ENCODE measurements around the gene GTF2H3.
A peak's percentile ranks its signal among the peaks of the same experiment; 100 is the strongest.

The GTF2H3 gene

GRCh38 chr12:123655420-123655819 lies 21.8 kb downstream of the GTF2H3 start:
- no peak overlapping the region for H3K27ac ChIP-seq
- DNase-seq (ENCODE audit: low spot score) = no peak
- no peak for TF ChIP-seq CTCF (conservative IDR thresholded peaks at IDR 0.05; ENCODE audit: low read depth)
- ChIA-PET CTCF (no interaction called here), POLR2A (ENCODE audit: low non-redundant PET) (no interaction called here)

GRCh38 chr12:123656392-123656791 lies 22.8 kb downstream of the GTF2H3 start:
- H3K27ac ChIP-seq = no peak overlapping the region
- TF ChIP-seq CTCF (conservative IDR thresholded peaks at IDR 0.05; ENCODE audit: low read depth) = no peak
- DNase-seq (ENCODE audit: low spot score) = no peak
- ChIA-PET POLR2A (ENCODE audit: low non-redundant PET) (no interaction called here), CTCF (interaction anchor here (0.5 to 0.6 kb wide), 2 partner anchors 9 to 65 kb away, joined by 3 to 4 read pairs; no protein-coding TSS in a partner anchor)

GRCh38 chr12:123657211-123657610 lies 23.6 kb downstream of the GTF2H3 start:
- DNase-seq (ENCODE audit: low spot score) = no peak
- POLR2A ChIA-PET (ENCODE audit: low non-redundant PET) = no interaction called here
- CTCF ChIA-PET = interaction anchor here (0.5 to 0.6 kb wide), 2 partner anchors 8 kb away, joined by 3 to 4 read pairs; no protein-coding TSS in a partner anchor
- no peak for TF ChIP-seq CTCF (conservative IDR thresholded peaks at IDR 0.05; ENCODE audit: low read depth)
- no peak overlapping the region for H3K27ac ChIP-seq

- no peak for TF ChIP-seq CTCF (conservative IDR thresholded peaks at IDR 0.05; ENCODE audit: low read depth)
- peak; percentile 95 for DNase-seq (ENCODE audit: low spot score)
- H3K27ac ChIP-seq = no peak overlapping the region
- POLR2A ChIA-PET (ENCODE audit: low non-redundant PET) = interaction anchor here (0.6 kb wide), 1 partner anchor 52 kb away, joined by 3 read pairs; the partner anchor contains the start of gene ATP6V0A2
- CTCF ChIA-PET = interaction anchor here (1.1 to 1.3 kb wide), 2 partner anchors 9 to 21 kb away, joined by 3 to 4 read pairs; no protein-coding TSS in a partner anchor
Observed at GRCh38 chr12:123659996-123660727, 26.5 kb downstream of the GTF2H3 start.

- ChIA-PET CTCF (no interaction called here), POLR2A (ENCODE audit: low non-redundant PET) (no interaction called here)
- H3K27ac ChIP-seq = peak overlapping the region; percentile 76
- TF ChIP-seq CTCF (conservative IDR thresholded peaks at IDR 0.05; ENCODE audit: low read depth) = no peak
- no peak for DNase-seq (ENCODE audit: low spot score)
Observed at GRCh38 chr12:123667771-123668170, 34.1 kb downstream of the GTF2H3 start.

- H3K27ac ChIP-seq = peak within 1 kb of the TSS; percentile 66
- CTCF ChIA-PET = no interaction called here
- POLR2A ChIA-PET (ENCODE audit: low non-redundant PET) = no interaction called here
- peak; percentile 100 for DNase-seq (ENCODE audit: low spot score)
- no peak for TF ChIP-seq CTCF (conservative IDR thresholded peaks at IDR 0.05; ENCODE audit: low read depth)
Observed at GRCh38 chr12:123670882-123671728, 37.5 kb downstream of the GTF2H3 start, which contains the start of gene TCTN2. TCTN2 (plus strand) TSS chr12:123671113; CDS start chr12:123671241, 128 bp downstream.
